Retina (tissue), 1 donor: Measurements from ENCODE around the gene NAA80.
A peak's percentile ranks its signal among the peaks of the same experiment; 100 is the strongest.

ENCODE experiments used
- DNase-seq: peaks from one replicate; pipeline ENCODE4 v3.0.0-alpha.2; 2016

Gene NAA80

GRCh38 chr3:50298836-50299637 is at the start of gene NAA80, which contains the start of gene HYAL3:
Gene NAA80, minus strand, starts transcription at chr3:50299405. Its CDS starts 1,942 bp downstream, at chr3:50297463.
Gene HYAL3, minus strand, starts transcription at chr3:50299405. Its CDS starts 3,803 bp downstream, at chr3:50295602.
- DNase-seq, result peak; percentile 97

GRCh38 chr3:50347187-50347813 is 48.1 kb upstream of the NAA80 start:
- peak; percentile 77 for DNase-seq

- DNase-seq, result peak; percentile 87
Observed at GRCh38 chr3:50345586-50346234, 46.5 kb upstream of the NAA80 start, which contains the start of gene ZMYND10. Gene ZMYND10, minus strand, starts transcription at chr3:50345732. Its CDS starts 153 bp downstream, at chr3:50345579.

- no peak for DNase-seq
Observed at GRCh38 chr3:50345008-50345407, 45.8 kb upstream of the NAA80 start.

GRCh38 chr3:50342813-50343633 is 43.8 kb upstream of the NAA80 start:
- no peak for DNase-seq

- DNase-seq, result no peak
Observed at GRCh38 chr3:50341996-50342650, 42.9 kb upstream of the NAA80 start.

- DNase-seq, result no peak
Observed at GRCh38 chr3:50341537-50341936, 42.3 kb upstream of the NAA80 start.

- peak; percentile 46 for DNase-seq
Observed at GRCh38 chr3:50340448-50341329, 41.5 kb upstream of the NAA80 start, which contains the start of gene RASSF1. Gene RASSF1, minus strand, starts transcription at chr3:50340836. Its CDS starts 31 bp downstream, at chr3:50340805.

- no peak for DNase-seq
Observed at GRCh38 chr3:50340147-50340447, 40.9 kb upstream of the NAA80 start.

- no peak for DNase-seq
Observed at GRCh38 chr3:50339485-50340146, 40.4 kb upstream of the NAA80 start.

GRCh38 chr3:50338965-50339364 is 39.8 kb upstream of the NAA80 start:
- DNase-seq, result no peak

GRCh38 chr3:50337175-50337861 is 38.1 kb upstream of the NAA80 start:
- DNase-seq, result peak; percentile 97

- no peak for DNase-seq
Observed at GRCh38 chr3:50336452-50337174, 37.4 kb upstream of the NAA80 start.

- DNase-seq, result no peak
Observed at GRCh38 chr3:50334339-50335075, 35.3 kb upstream of the NAA80 start.

GRCh38 chr3:50333744-50334328 is 34.6 kb upstream of the NAA80 start:
- no peak for DNase-seq

GRCh38 chr3:50331364-50331907 is 32.2 kb upstream of the NAA80 start:
- no peak for DNase-seq

GRCh38 chr3:50330330-50330729 is 31.1 kb upstream of the NAA80 start:
- no peak for DNase-seq
